ENCODE data around the gene TIMP2. TPM values are rescaled to one million over a fixed set of nuclear protein-coding genes. Genes with fewer than 3 reads are reported as not detected.
"Not testable (repeated sequence)": the region's sequence is repeated elsewhere in the genome, so short reads cannot be mapped to it uniquely, and the experiment has no call there.

The TIMP2 gene
- total RNA-seq, 1 donor from 2014 or later, result 197 TPM

- peak; percentile 95 for DNase-seq (ENCODE audit: low read depth)
Measured at GRCh38 chr17:78873519-78874340, 51.5 kb downstream of the TIMP2 start.

DNA sequence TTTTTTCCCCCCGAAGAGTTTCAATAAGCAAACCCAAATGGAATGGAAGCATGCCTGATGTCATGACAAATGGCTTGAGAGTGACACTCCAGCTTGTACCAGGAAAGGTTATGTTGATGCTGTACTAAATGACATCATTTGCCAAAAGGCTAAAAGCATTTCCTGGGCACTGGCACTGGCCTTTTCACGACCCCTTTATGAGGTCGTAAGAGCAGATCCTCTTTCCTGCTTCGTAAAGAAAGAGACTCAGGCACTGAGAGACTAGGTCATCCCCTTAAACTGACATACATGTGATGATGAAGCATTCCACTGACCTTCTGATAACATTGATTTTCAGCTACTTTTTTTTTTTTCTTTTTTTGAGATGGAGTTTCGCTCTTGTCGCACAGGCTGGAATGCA lies 52.7 kb downstream of the TIMP2 start:
- no peak for DNase-seq (ENCODE audit: low read depth)

DNA sequence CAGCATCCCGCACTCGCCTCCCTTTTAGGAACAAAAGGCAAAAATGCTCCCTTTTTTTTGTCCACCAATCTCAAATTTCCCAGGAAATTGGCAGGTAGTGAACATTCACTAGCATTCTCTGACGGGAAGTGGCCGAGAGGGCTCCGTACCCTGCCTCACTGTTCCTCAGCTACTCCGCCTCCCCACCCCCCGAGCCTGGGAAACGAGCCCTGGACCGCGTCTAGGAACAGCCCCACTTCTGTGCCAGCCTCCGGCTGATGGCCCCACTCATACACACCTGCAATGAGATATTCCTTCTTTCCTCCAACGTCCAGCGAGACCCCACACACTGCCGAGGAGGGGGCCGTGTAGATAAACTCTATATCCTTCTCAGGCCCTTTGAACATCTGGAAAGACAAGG lies 54.6 kb downstream of the TIMP2 start:
- no peak for DNase-seq (ENCODE audit: low read depth)

DNA sequence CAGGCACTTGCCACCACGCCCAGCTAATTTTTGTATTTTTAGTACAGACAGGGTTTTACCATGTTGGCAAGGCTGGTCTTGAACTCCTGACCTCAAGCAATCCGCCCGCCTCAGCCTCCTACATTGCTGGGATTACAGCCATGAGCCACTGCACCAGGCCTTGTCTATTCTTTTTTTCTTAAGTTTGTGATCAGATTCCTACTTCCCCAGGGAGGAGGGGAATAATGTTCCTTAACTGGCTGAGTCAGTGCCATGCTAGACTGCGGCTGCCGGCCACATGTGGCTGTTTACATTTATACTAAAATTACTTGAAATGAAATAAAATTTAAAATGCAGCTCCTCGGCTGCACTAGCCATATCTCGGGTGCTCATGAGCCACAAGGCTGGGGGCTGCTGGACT lies 56.8 kb downstream of the TIMP2 start:
- DNase-seq (ENCODE audit: low read depth), result peak; percentile 70

DNA sequence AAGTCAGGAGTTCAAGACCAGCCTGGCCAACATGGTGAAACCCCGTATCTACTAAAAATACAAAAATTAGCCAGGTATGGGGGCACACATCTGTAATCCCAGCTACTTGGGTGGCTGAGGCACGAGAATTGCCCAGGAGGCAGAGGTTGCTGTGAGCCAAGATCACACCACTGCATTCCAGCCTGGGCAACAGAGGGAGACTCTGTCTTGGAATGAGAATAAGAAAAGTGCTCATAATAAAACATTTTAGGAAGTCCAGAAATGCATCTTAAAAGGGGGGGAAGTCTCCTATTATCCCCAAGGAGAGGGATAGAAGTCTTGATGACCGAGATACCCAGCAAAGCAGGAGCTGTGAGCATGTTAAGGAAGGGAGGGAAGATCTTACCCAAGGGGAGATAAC lies 58.1 kb downstream of the TIMP2 start:
- not testable (repeated sequence) for DNase-seq (ENCODE audit: low read depth)

GRCh38 chr17:78865682-78866390 lies 59.4 kb downstream of the TIMP2 start:
- DNase-seq (ENCODE audit: low read depth), result peak; percentile 86

DNA sequence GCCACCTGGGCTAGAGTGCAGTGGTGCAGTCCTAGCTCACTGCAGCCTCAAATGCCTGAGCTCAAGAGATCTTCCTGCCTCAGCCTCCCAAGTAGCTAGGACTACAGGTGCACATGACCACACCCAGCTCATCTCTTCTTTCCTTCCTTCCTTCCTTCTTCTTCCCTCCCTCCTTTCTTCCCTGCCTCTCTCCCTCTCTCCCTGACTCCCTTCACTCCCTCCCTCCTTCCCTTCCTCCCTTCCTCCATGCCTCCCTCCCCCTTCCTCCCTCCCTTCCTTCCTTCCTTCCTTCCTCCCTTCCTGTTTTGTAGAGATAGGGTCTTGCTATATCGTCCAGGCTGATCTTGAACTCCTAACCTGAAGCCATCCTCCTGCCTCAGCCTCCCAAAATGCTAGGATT lies 61.1 kb downstream of the TIMP2 start:
- no peak for DNase-seq (ENCODE audit: low read depth)

DNA sequence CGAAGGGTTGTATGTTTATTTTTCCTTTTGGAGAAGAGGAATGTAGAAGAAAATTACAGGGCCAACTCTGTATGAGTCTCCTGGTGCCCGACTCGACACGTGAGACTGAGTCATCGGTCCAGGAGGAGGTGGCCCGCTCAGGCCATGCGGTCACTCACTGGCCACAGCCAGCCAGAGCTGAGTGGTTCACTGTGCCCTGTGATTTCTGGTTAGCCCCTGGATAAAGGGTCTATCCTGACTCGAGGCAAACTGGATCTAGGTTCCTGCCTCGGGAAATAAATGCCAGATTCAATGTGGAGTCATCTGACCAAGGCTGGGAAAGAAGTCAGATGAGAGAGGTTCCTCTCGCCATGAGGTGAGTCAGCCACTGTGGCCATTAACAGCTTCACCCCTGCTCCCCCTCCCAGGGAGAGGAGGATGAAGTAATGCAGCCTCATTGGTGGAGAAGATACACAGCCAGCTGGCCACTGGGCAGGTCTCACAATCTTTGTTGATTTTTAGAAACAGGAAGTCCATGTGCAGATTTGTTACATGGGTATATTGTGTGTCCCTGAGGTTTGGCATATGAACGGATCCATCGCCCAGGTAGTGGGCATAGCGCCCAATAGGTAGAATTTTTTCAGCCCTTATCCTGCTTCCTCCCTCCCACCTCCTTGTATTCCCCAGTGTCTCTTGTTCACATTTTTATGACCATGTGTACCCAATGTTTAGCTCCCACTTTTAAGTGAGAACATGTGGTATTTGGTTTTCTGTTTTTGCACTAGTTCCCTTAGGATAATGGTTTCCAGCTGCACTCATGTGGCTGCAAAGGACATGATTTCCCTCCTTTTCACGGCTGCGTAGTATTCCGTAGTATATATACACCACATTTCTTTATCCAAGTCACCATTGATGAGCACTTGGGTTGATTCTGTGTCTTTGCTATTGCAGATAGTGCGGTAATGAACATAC lies 62.8 kb downstream of the TIMP2 start:
- DNase-seq (ENCODE audit: low read depth), result peak; percentile 97

DNA sequence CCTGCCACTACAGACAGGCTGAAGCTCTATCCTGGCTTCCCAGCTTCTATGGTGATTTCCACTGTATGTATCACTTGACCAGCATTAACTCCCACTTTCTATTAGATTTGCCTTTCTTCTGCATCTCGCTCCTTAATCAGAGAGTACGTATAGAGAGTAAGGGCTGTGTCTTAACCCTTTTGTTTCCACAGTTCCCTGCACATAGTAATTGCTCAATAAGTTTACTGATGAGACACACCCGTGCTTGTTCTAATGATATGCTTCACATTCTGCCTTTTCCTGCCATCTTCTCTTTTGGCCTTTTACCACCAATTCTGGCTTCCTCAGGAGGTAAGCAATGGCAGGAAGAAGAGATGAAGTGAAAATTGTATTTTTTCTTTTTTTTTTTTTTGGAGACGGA lies 64.0 kb downstream of the TIMP2 start:
- no peak for DNase-seq (ENCODE audit: low read depth)

- DNase-seq (ENCODE audit: low read depth), result no peak
Measured at GRCh38 chr17:78859051-78859450, 66.1 kb downstream of the TIMP2 start.

- DNase-seq (ENCODE audit: low read depth), result no peak
Measured at GRCh38 chr17:78857266-78857665, 67.9 kb downstream of the TIMP2 start.

GRCh38 chr17:78855561-78856165 lies 69.5 kb downstream of the TIMP2 start:
- DNase-seq (ENCODE audit: low read depth), result no peak

DNA sequence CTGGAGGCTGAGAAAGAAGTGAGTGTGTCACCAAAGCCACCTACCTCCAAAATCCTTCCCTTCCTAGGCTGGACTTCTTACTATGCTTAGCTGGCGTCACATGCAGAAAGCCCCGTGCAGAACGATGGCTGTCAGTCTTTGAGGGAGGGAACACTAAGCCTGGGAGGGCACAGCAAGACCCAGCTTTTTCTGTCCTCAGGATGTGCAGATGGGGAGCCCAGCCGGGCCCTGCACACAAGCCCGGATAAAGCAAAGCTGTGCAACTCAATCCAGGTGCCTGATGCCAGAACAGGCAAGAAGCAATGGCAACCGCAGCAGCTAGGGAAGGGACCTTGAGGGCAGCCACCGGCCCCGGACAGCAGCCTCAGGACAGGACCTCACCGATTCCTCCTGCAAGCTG lies 70.7 kb downstream of the TIMP2 start:
- DNase-seq (ENCODE audit: low read depth), result no peak

- DNase-seq (ENCODE audit: low read depth), result no peak
Measured at GRCh38 chr17:78853926-78854394, 71.2 kb downstream of the TIMP2 start.

DNA sequence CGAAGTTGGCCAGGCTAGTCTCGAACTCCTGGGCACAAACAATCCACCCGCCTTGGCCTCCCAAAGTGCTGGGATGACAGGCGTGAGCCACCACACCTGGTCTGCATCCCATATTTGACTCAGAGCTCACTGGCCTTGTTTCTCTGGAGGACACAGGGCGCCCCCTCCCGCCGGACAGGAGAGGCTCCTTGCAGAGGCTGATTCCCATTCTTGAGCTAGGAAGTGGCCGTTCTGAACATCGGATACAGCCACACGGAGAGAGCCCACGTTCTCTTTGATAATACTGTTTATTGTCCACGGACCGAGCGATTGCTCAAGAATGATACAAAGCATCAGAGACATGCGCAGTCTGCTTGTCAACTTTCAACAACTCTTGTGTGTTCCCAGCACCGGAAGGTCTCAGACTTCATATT lies 72.5 kb downstream of the TIMP2 start:
- DNase-seq (ENCODE audit: low read depth), result no peak

GRCh38 chr17:78849026-78849425 lies 76.2 kb downstream of the TIMP2 start:
- no peak for DNase-seq (ENCODE audit: low read depth)

- no peak for DNase-seq (ENCODE audit: low read depth)
Measured at GRCh38 chr17:78847052-78847451, 78.1 kb downstream of the TIMP2 start.

GRCh38 chr17:78844301-78845005 lies 80.7 kb downstream of the TIMP2 start:
- no peak for DNase-seq (ENCODE audit: low read depth)

- DNase-seq (ENCODE audit: low read depth), result peak; percentile 48
Measured at GRCh38 chr17:78842881-78843565, 82.2 kb downstream of the TIMP2 start.
